HEK293 (cell line): ENCODE results near the gene STAB1.
A peak's percentile ranks its signal among the peaks of the same experiment; 100 is the strongest.

Experiments used
- CTCF ChIA-PET: fragments of 350-600 bp; formaldehyde crosslinking; extraction: SDS; loops from one replicate; lab custom pipeline; 2021; ENCODE audit warnings: antibody characterized with exemption; lab: Yijun Ruan, JAX
- POLR2A ChIA-PET: fragments of 300-600 bp; formaldehyde crosslinking; extraction: SDS; loops from one replicate; lab custom pipeline; 2020; ENCODE audit warnings: antibody characterized with exemption, inconsistent platforms; lab: Yijun Ruan, JAX
- H3K27ac ChIP-seq: fragments of 200-500 bp; sonication (Bioruptor generic); 2 replicates; pipeline ENCODE4 v1.5.1; 2014; ENCODE audit warnings: low read depth, low read length, control low read depth, inconsistent platforms; ENCODE audit errors: extremely low read depth
- H3K36me3 ChIP-seq, 2 experiments: fragments of 200-500 bp in 1 of 2; sonication (Bioruptor generic) in 1 of 2; 1 replicate in 1 of 2; 2 replicates in 1 of 2; pipeline ENCODE4 v1.5.1; 2014 to 2017; ENCODE audit warnings: inconsistent platforms in 2 of 2, low read length in 2 of 2; ENCODE audit not compliant: control insufficient read depth in 2 of 2, insufficient read depth in 1 of 2
- H3K4me1 ChIP-seq: fragments of 200-500 bp; sonication (Bioruptor generic); 2 replicates; pipeline ENCODE4 v1.5.1; 2014; ENCODE audit warnings: mild to moderate bottlenecking, low read length, inconsistent platforms; ENCODE audit not compliant: control insufficient read depth, insufficient read depth
- H3K4me3 ChIP-seq: 2 replicates; pipeline ENCODE4 v1.5.1; 2011; ENCODE audit warnings: low read depth, mild to moderate bottlenecking, control low read depth, low read length, moderate library complexity
- H3K9me3 ChIP-seq: fragments of 200-500 bp; sonication (Bioruptor generic); 2 replicates; pipeline ENCODE4 v1.5.1; 2014; ENCODE audit warnings: low read depth, low read length, inconsistent platforms; ENCODE audit not compliant: control insufficient read depth, insufficient read depth
- GLI4 ChIP-seq: fragments of 450-650 bp; formaldehyde crosslinking; IDR thresholded peaks from 2 replicates; pipeline ENCODE4 v1.5.1; 2016; ENCODE audit warnings: missing biosample characterization, missing genetic modification characterization
- SALL2 ChIP-seq: fragments of 450-650 bp; formaldehyde crosslinking; IDR thresholded peaks from 2 replicates; pipeline ENCODE4 v1.5.0; 2017; ENCODE audit warnings: missing biosample characterization, mild to moderate bottlenecking, missing genetic modification characterization, borderline replicate concordance
- SCRT2 ChIP-seq: fragments of 450-650 bp; formaldehyde crosslinking; IDR thresholded peaks from 2 replicates; pipeline ENCODE4 v1.5.1; 2016; ENCODE audit warnings: missing biosample characterization, missing genetic modification characterization
- ZBTB48 ChIP-seq: fragments of 450-650 bp; formaldehyde crosslinking; IDR thresholded peaks from 2 replicates; pipeline ENCODE4 v1.5.1; 2016; ENCODE audit warnings: missing biosample characterization, missing genetic modification characterization
- ZNF133 ChIP-seq: fragments of 450-650 bp; formaldehyde crosslinking; IDR thresholded peaks from 2 replicates; pipeline ENCODE4 v1.5.1; 2016; ENCODE audit warnings: missing biosample characterization, missing genetic modification characterization
- ZNF169 ChIP-seq: fragments of 450-650 bp; formaldehyde crosslinking; IDR thresholded peaks from 2 replicates; pipeline ENCODE4 v1.5.1; 2016; ENCODE audit warnings: missing biosample characterization, missing genetic modification characterization
- ZNF184 ChIP-seq: fragments of 450-650 bp; IDR thresholded peaks from 2 replicates; pipeline ENCODE4 v1.5.1; 2018; ENCODE audit warnings: missing biosample characterization, mild to moderate bottlenecking, missing genetic modification characterization
- ZNF2 ChIP-seq: fragments of 450-650 bp; formaldehyde crosslinking; IDR thresholded peaks from 2 replicates; pipeline ENCODE4 v1.5.1; 2016; ENCODE audit warnings: missing biosample characterization, missing genetic modification characterization
- ZNF248 ChIP-seq: fragments of 450-650 bp; formaldehyde crosslinking; IDR thresholded peaks from 2 replicates; pipeline ENCODE4 v1.5.1; 2017; ENCODE audit warnings: missing biosample characterization, missing genetic modification characterization
- ZNF292 ChIP-seq: fragments of 450-650 bp; formaldehyde crosslinking; IDR thresholded peaks from 2 replicates; pipeline ENCODE4 v1.5.1; 2016; ENCODE audit warnings: low read depth, missing biosample characterization, missing genetic modification characterization, borderline replicate concordance
- ZNF324 ChIP-seq: fragments of 450-650 bp; formaldehyde crosslinking; IDR thresholded peaks from 2 replicates; pipeline ENCODE4 v1.5.1; 2016; ENCODE audit warnings: missing biosample characterization, missing genetic modification characterization
- ZNF394 ChIP-seq: fragments of 450-650 bp; formaldehyde crosslinking; IDR thresholded peaks from 2 replicates; pipeline ENCODE4 v1.5.1; 2016; ENCODE audit warnings: missing biosample characterization, missing genetic modification characterization, mild to moderate bottlenecking, moderate library complexity, borderline replicate concordance
- ZNF548 ChIP-seq: fragments of 450-650 bp; formaldehyde crosslinking; IDR thresholded peaks from 2 replicates; pipeline ENCODE4 v1.5.1; 2016; ENCODE audit warnings: missing biosample characterization, missing genetic modification characterization
- ZNF621 ChIP-seq: fragments of 450-650 bp; formaldehyde crosslinking; IDR thresholded peaks from 2 replicates; pipeline ENCODE4 v1.5.1; 2017; ENCODE audit warnings: missing biosample characterization, missing genetic modification characterization
- ZNF658 ChIP-seq: fragments of 450-650 bp; formaldehyde crosslinking; IDR thresholded peaks from 2 replicates; pipeline ENCODE4; 2016; ENCODE audit warnings: missing biosample characterization, missing genetic modification characterization
- ZNF768 ChIP-seq: fragments of 450-650 bp; formaldehyde crosslinking; IDR thresholded peaks from 2 replicates; pipeline ENCODE4 v1.5.1; 2018; ENCODE audit warnings: missing biosample characterization, mild to moderate bottlenecking, missing genetic modification characterization
- ZSCAN23 ChIP-seq: fragments of 450-650 bp; formaldehyde crosslinking; IDR thresholded peaks from 2 replicates; pipeline ENCODE4 v1.5.1; 2016; ENCODE audit warnings: missing biosample characterization, missing genetic modification characterization
- TF ChIP-seq, protein P1 (sequence below): fragments of 450-650 bp; formaldehyde crosslinking; IDR thresholded peaks from 2 replicates; pipeline ENCODE4 v1.5.1; 2016; ENCODE audit warnings: missing biosample characterization, missing genetic modification characterization, borderline replicate concordance
- TF ChIP-seq, protein P2 (sequence below): IDR thresholded peaks from 2 replicates; pipeline ENCODE4 v1.6.1; 2011; ENCODE audit warnings: mild to moderate bottlenecking, low read depth, low read length, borderline replicate concordance
- TF ChIP-seq, protein P3 (sequence below): fragments of 450-650 bp; formaldehyde crosslinking; IDR thresholded peaks from 2 replicates; pipeline ENCODE4 v1.5.1; 2016; ENCODE audit warnings: missing biosample characterization, missing genetic modification characterization
- TF ChIP-seq, protein P4 (sequence below): fragments of 450-650 bp; formaldehyde crosslinking; IDR thresholded peaks from 2 replicates; pipeline ENCODE4 v1.5.1; 2016; ENCODE audit warnings: missing biosample characterization, missing genetic modification characterization
- TF ChIP-seq, protein P5 (sequence below): fragments of 450-650 bp; formaldehyde crosslinking; IDR thresholded peaks from 2 replicates; pipeline ENCODE4 v1.5.1; 2017; ENCODE audit warnings: missing biosample characterization, missing genetic modification characterization

STAB1 gene

DNA sequence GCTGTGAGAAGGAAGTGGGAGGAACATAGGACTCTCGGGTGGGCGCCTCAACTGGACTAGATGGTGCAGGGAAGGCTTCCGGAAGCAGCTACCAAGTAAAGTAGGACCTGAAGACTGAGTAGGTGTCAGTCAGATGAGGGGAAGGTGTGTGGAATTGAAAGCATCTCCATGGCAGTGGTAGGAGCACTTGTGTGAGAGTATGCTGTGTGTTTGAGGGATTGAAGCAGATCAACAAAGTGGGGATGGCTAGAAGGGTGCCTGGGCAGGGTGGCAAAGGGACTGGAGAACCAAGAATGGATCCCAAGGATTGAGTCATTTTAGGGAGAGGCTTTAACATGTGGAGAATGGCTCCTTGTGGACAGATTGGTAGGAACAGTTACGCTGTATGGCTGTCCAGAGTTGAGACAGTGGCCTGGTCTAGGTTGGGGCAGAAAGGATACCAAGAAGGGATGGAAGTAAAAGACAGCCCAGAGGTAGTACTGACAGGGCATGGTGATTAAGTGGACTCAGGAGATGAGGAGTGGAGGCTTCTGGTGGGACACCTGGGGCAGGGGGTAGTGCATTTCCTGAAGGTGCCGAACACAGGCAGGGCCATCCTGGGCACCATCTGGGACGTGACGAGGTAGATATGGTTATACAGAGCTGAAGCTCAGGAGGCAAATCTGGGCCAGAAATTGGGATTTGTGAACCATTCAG lies 42.7 kb downstream of the STAB1 start (continued):
- TF ChIP-seq ZNF133 (tag by site-specific recombination) (no peak), SALL2 (no peak)

DNA sequence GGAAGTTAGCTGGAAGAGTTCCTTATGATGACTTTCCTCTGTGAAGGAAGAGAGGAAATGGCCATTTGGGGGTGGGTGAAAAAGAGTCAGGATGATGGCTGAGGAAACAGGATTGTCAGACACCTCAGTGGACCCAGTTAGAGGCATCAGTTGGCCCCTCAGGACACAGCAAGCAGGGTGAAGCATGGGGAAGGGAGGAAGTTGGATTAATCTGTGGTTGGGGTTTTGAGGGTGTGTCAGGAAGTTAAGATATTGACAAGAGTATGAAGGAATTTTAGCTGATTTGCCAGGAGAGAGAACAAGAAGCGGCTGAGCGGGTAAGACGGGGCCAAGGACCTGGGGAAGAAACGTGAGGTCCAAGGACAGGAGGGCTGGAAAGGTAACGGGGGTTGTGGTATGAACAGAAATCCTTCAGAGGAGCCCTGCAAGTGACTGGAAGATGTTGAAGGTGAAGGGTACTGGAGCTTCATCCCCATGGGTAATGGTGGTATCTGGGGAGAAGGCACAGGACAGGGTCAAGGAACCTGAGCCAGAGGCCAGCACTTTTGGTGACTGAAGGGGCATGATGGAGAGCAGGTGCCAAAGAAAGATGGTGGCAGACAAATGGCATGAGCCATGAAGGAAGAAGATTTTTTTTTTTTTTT lies 44.0 kb downstream of the STAB1 start:
- Histone ChIP-seq H3K27ac (no peak overlapping the region), H3K4me3 (no peak overlapping the region), H3K36me3 (peaks cover 0 to 35% of the 10 kb centered on the region in 2 experiments; a peak in 2 of 3 replicates), H3K9me3 (no peaks in the 10 kb centered on the region), H3K4me1 (no peaks in the 10 kb centered on the region; the same call in 1 of the 2 replicates)
- CTCF ChIA-PET, result interaction anchor here (0.6 kb wide), 2 partner anchors 308 to 1085 kb away, joined by 3 read pairs; no protein-coding TSS in a partner anchor
- POLR2A ChIA-PET, result no interaction called here
- TF ChIP-seq ZNF658, result no peak
- TF ChIP-seq, protein P1, sequence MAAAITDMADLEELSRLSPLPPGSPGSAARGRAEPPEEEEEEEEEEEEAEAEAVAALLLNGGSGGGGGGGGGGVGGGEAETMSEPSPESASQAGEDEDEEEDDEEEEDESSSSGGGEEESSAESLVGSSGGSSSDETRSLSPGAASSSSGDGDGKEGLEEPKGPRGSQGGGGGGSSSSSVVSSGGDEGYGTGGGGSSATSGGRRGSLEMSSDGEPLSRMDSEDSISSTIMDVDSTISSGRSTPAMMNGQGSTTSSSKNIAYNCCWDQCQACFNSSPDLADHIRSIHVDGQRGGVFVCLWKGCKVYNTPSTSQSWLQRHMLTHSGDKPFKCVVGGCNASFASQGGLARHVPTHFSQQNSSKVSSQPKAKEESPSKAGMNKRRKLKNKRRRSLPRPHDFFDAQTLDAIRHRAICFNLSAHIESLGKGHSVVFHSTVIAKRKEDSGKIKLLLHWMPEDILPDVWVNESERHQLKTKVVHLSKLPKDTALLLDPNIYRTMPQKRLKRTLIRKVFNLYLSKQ (tag by site-specific recombination), result no peak
- TF ChIP-seq ZNF2 (tag by site-specific recombination), result no peak
- no peak for TF ChIP-seq ZNF768 (tag by site-specific recombination)
- no peak for TF ChIP-seq ZNF292
- TF ChIP-seq ZNF324 (tag by site-specific recombination), result no peak
- no peak for TF ChIP-seq ZNF169

DNA sequence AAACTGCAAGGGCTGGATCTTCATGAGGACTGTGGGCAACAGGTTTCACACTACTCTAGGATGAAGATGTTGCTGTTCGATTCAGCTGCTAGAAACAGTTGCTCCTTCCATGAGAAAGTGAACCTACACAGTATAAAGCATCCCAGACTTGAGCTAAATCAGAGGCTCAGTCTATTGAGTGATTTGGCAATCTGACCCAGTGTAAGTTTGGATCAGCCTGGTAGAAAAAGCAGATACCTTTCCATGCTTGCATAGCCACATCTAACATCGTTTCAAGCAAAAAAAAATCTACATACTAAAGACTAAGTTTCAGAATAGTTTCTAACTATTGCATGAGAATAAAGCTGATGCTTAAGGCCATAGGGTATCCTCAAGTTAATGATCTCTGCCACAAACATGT lies 45.9 kb downstream of the STAB1 start:
- no peak overlapping the region for H3K27ac ChIP-seq
- ChIA-PET POLR2A (interaction anchor here (0.6 kb wide), 1 partner anchor 96 kb away, joined by 3 read pairs; no protein-coding TSS in a partner anchor), CTCF (no interaction called here)
- TF ChIP-seq, protein P2, sequence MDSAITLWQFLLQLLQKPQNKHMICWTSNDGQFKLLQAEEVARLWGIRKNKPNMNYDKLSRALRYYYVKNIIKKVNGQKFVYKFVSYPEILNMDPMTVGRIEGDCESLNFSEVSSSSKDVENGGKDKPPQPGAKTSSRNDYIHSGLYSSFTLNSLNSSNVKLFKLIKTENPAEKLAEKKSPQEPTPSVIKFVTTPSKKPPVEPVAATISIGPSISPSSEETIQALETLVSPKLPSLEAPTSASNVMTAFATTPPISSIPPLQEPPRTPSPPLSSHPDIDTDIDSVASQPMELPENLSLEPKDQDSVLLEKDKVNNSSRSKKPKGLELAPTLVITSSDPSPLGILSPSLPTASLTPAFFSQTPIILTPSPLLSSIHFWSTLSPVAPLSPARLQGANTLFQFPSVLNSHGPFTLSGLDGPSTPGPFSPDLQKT, result no peak
- TF ChIP-seq SCRT2 (tag by site-specific recombination) (peak; percentile 76), ZNF184 (tag by site-specific recombination) (no peak)
- TF ChIP-seq, protein P3, sequence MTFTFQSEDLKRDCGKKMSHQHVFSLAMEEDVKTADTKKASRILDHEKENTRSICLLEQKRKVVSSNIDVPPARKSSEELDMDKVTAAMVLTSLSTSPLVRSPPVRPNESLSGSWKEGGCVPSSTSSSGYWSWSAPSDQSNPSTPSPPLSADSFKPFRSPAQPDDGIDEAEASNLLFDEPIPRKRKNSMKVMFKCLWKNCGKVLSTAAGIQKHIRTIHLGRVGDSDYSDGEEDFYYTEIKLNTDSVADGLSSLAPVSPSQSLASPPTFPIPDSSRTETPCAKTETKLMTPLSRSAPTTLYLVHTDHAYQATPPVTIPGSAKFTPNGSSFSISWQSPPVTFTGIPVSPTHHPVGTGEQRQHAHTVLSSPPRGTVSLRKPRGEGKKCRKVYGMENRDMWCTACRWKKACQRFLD (tag by site-specific recombination), result no peak
- H3K4me3 ChIP-seq, result no peak overlapping the region
- H3K9me3 ChIP-seq, result no peaks in the 10 kb centered on the region
- H3K36me3 ChIP-seq, result peaks cover 0 to 44% of the 10 kb centered on the region in 2 experiments; a peak in 2 of 3 replicates
- H3K4me1 ChIP-seq, result no peaks in the 10 kb centered on the region

DNA sequence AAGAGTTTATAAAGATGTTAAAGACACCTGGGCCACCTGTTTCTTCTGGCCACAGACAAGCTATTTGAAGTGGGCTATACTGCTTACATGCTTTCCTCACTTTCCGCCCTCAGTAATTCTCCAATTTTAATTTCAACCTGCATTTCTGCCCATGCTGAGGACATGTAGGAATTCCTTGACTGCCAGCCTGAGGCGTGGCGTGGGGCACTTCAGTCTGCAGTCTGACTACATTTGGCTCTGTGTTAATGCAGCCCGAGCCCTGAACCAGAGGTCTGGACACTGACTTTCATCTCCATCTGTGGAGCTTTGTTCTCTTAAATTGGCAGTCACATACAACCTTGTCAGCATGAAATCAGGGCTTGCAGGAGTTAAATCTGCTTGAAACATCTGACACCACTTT lies 49.8 kb downstream of the STAB1 start:
- peaks cover 10 to 60% of the 10 kb centered on the region in 2 experiments for H3K36me3 ChIP-seq
- ChIA-PET CTCF (no interaction called here), POLR2A (interaction anchor here (1.3 kb wide), 1 partner anchor 9 kb away, joined by 5 read pairs; the partner anchor contains the start of gene UQCC5)
- H3K27ac ChIP-seq, result no peak overlapping the region
- no peak overlapping the region for H3K4me3 ChIP-seq
- H3K4me1 ChIP-seq, result no peaks in the 10 kb centered on the region
- H3K9me3 ChIP-seq, result no peaks in the 10 kb centered on the region
- TF ChIP-seq ZNF248 (tag by site-specific recombination), result no peak
- no peak for TF ChIP-seq GLI4 (tag by site-specific recombination)
- no peak for TF ChIP-seq ZNF394
- TF ChIP-seq ZNF548 (tag by site-specific recombination), result no peak
- no peak for TF ChIP-seq ZBTB48 (tag by site-specific recombination)
- no peak for TF ChIP-seq ZNF2 (tag by site-specific recombination)
- no peak for TF ChIP-seq ZSCAN23 (tag by site-specific recombination)
- TF ChIP-seq, protein P4, sequence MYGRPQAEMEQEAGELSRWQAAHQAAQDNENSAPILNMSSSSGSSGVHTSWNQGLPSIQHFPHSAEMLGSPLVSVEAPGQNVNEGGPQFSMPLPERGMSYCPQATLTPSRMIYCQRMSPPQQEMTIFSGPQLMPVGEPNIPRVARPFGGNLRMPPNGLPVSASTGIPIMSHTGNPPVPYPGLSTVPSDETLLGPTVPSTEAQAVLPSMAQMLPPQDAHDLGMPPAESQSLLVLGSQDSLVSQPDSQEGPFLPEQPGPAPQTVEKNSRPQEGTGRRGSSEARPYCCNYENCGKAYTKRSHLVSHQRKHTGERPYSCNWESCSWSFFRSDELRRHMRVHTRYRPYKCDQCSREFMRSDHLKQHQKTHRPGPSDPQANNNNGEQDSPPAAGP, result no peak
- no peak for TF ChIP-seq ZNF621 (tag by site-specific recombination)
- TF ChIP-seq, protein P5, sequence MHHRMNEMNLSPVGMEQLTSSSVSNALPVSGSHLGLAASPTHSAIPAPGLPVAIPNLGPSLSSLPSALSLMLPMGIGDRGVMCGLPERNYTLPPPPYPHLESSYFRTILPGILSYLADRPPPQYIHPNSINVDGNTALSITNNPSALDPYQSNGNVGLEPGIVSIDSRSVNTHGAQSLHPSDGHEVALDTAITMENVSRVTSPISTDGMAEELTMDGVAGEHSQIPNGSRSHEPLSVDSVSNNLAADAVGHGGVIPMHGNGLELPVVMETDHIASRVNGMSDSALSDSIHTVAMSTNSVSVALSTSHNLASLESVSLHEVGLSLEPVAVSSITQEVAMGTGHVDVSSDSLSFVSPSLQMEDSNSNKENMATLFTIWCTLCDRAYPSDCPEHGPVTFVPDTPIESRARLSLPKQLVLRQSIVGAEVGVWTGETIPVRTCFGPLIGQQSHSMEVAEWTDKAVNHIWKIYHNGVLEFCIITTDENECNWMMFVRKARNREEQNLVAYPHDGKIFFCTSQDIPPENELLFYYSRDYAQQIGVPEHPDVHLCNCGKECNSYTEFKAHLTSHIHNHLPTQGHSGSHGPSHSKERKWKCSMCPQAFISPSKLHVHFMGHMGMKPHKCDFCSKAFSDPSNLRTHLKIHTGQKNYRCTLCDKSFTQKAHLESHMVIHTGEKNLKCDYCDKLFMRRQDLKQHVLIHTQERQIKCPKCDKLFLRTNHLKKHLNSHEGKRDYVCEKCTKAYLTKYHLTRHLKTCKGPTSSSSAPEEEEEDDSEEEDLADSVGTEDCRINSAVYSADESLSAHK, result no peak
